NCI-H1436 (cell line): Measurements from ENCODE around the gene ADGRA3.

Experiments used
- DNase-seq: peaks from one replicate; lab custom pipeline; 2025; lab: John Stamatoyannopoulos, UW

The ADGRA3 gene

GRCh38 chr4:22512306-22512705, 3.6 kb downstream of the ADGRA3 start:
- DNase-seq, result no peak

- DNase-seq, result no peak
Observed at GRCh38 chr4:22510750-22511149, 5.1 kb downstream of the ADGRA3 start.

- no peak for DNase-seq
Observed at GRCh38 chr4:22508376-22508775, 7.5 kb downstream of the ADGRA3 start.

- DNase-seq, result no peak
Observed at GRCh38 chr4:22504922-22505321, 10.9 kb downstream of the ADGRA3 start.

GRCh38 chr4:22504447-22504846, 11.4 kb downstream of the ADGRA3 start:
- DNase-seq, result no peak

GRCh38 chr4:22502895-22503814, 12.7 kb downstream of the ADGRA3 start:
- DNase-seq, result no peak

GRCh38 chr4:22501715-22502095, 14.2 kb downstream of the ADGRA3 start:
- no peak for DNase-seq

GRCh38 chr4:22500831-22501714, 14.8 kb downstream of the ADGRA3 start:
- no peak for DNase-seq

- peak; percentile 10 for DNase-seq
Observed at GRCh38 chr4:22500128-22500611, 15.7 kb downstream of the ADGRA3 start.

GRCh38 chr4:22498866-22499265, 17.0 kb downstream of the ADGRA3 start:
- DNase-seq, result no peak

- no peak for DNase-seq
Observed at GRCh38 chr4:22496165-22496813, 19.6 kb downstream of the ADGRA3 start.

- DNase-seq, result no peak
Observed at GRCh38 chr4:22493523-22493922, 22.3 kb downstream of the ADGRA3 start.

GRCh38 chr4:22492987-22493386, 22.9 kb downstream of the ADGRA3 start:
- no peak for DNase-seq

GRCh38 chr4:22491939-22492338, 23.9 kb downstream of the ADGRA3 start:
- DNase-seq, result no peak

- no peak for DNase-seq
Observed at GRCh38 chr4:22490718-22491315, 25.0 kb downstream of the ADGRA3 start.

- DNase-seq, result no peak
Observed at GRCh38 chr4:22488106-22488505, 27.8 kb downstream of the ADGRA3 start.

- no peak for DNase-seq
Observed at GRCh38 chr4:22487328-22487727, 28.5 kb downstream of the ADGRA3 start.

GRCh38 chr4:22486276-22486675, 29.6 kb downstream of the ADGRA3 start:
- DNase-seq, result no peak

GRCh38 chr4:22485737-22486136, 30.1 kb downstream of the ADGRA3 start:
- DNase-seq, result no peak

- DNase-seq, result no peak
Observed at GRCh38 chr4:22483551-22483981, 32.3 kb downstream of the ADGRA3 start.

GRCh38 chr4:22482250-22483127, 33.4 kb downstream of the ADGRA3 start:
- DNase-seq, result no peak
